WTC11 (cell line): Measurements from ENCODE around the gene SLC2A9. TPM values are rescaled to one million over a fixed set of nuclear protein-coding genes. Genes with fewer than 3 reads are reported as not detected.

ENCODE experiments used
- ATAC-seq: fragments of 200-7000 bp; cut with Tn5 transposase; 2 replicates; pipeline ENCODE4 v1.10.0; 2021; ENCODE audit warnings: mild to moderate bottlenecking, moderate library complexity
- CTCF ChIA-PET: fragments of 300-600 bp; sonication (Branson Sonifier 250); formaldehyde crosslinking; loops from one replicate; lab custom pipeline; 2021; ENCODE audit warnings: antibody characterized with exemption; lab: Charles Lee
- POLR2A ChIA-PET: fragments of 350-600 bp; sonication (Branson Sonifier 250); formaldehyde crosslinking; loops from one replicate; lab custom pipeline; 2021; ENCODE audit warnings: antibody characterized with exemption; lab: Charles Lee
- DNase-seq: peaks from one replicate; pipeline ENCODE4 v3.0.0; 2021; ENCODE audit warnings: low spot score
- H3K27ac Mint-ChIP-seq: 2 replicates; pipeline ENCODE4 v1.8.0; 2021; ENCODE audit warnings: mixed read lengths
- H3K27me3 Mint-ChIP-seq: 2 replicates; pipeline ENCODE4 v1.8.0; 2021; ENCODE audit warnings: low read depth, mild to moderate bottlenecking, moderate library complexity, mixed read lengths
- H3K36me3 Mint-ChIP-seq: 2 replicates; pipeline ENCODE4 v1.8.0; 2021; ENCODE audit warnings: mixed read lengths
- H3K4me1 Mint-ChIP-seq: 2 replicates; pipeline ENCODE4 v1.8.0; 2022; ENCODE audit warnings: mixed read lengths
- H3K4me3 Mint-ChIP-seq: 2 replicates; pipeline ENCODE4 v1.8.0; 2021; ENCODE audit warnings: mild to moderate bottlenecking, moderate library complexity, mixed read lengths
- H3K9me3 Mint-ChIP-seq: 2 replicates; pipeline ENCODE4 v1.8.0; 2021; ENCODE audit warnings: mixed read lengths
- AFF4 ChIP-seq: sonication (generic); formaldehyde crosslinking; IDR thresholded peaks from 2 replicates; pipeline ENCODE4 v1.8.1; 2023; ENCODE audit warnings: mild to moderate bottlenecking, missing genetic modification reagents, borderline replicate concordance
- ATF1 ChIP-seq: sonication (generic); formaldehyde crosslinking; IDR thresholded peaks from 2 replicates; pipeline ENCODE4 v1.8.1; 2023; ENCODE audit warnings: mild to moderate bottlenecking, moderate library complexity, missing genetic modification reagents
- GTF2I ChIP-seq: fragments of 250-450 bp; sonication (Bioruptor Pico); conservative IDR thresholded peaks from 2 replicates; pipeline ENCODE4 v1.4.0; 2021; ENCODE audit warnings: mild to moderate bottlenecking
- MLX ChIP-seq: sonication (generic); formaldehyde crosslinking; IDR thresholded peaks from 2 replicates; pipeline ENCODE4 v1.8.1; 2023; ENCODE audit warnings: mild to moderate bottlenecking, missing genetic modification reagents, moderate library complexity
- NFATC4 ChIP-seq: fragments of 250-450 bp; sonication (Bioruptor Pico); IDR thresholded peaks from 2 replicates; pipeline ENCODE4 v1.9.0; 2021; ENCODE audit warnings: mild to moderate bottlenecking
- NR1H2 ChIP-seq: sonication (generic); formaldehyde crosslinking; IDR thresholded peaks from 2 replicates; pipeline ENCODE4 v1.9.0; 2021; ENCODE audit warnings: mild to moderate bottlenecking, moderate library complexity, missing genetic modification reagents
- PRDM15 ChIP-seq: sonication (generic); formaldehyde crosslinking; IDR thresholded peaks from 2 replicates; pipeline ENCODE4 v1.8.0; 2022; ENCODE audit warnings: missing genetic modification reagents
- TEAD1 ChIP-seq: sonication (generic); formaldehyde crosslinking; IDR thresholded peaks from 2 replicates; pipeline ENCODE4 v1.8.0; 2022; ENCODE audit warnings: mild to moderate bottlenecking, missing genetic modification reagents
- ZNF281 ChIP-seq: sonication (generic); formaldehyde crosslinking; IDR thresholded peaks from 2 replicates; pipeline ENCODE4 v1.8.0; 2023; ENCODE audit warnings: mild to moderate bottlenecking, missing genetic modification reagents
- ZNF423 ChIP-seq: fragments of 250-450 bp; sonication (Bioruptor Pico); IDR thresholded peaks from 2 replicates; pipeline ENCODE4 v2.1.2; 2022; ENCODE audit warnings: mild to moderate bottlenecking, moderate library complexity
- ZNF532 ChIP-seq: fragments of 250-450 bp; sonication (Bioruptor Pico); IDR thresholded peaks from 2 replicates; pipeline ENCODE4 v1.9.0; 2021; ENCODE audit warnings: mild to moderate bottlenecking, borderline replicate concordance
- total RNA-seq: library from RNA; stranded (reverse); gene quantifications from 3 replicates; pipeline ENCODE4 v1.2.3, GENCODE V29; 2021

The SLC2A9 gene
- total RNA-seq, 1 experiment from 2014 or later, result not detected

- H3K9me3 Mint-ChIP-seq, result no peaks in the 10 kb centered on the region
- TF ChIP-seq AFF4 (CRISPR knock-in tag) (no peak), PRDM15 (CRISPR knock-in tag) (peak; percentile 19; the same call in 1 of the 2 replicates), ZNF423 (peak; percentile 65), TEAD1 (0 out of 2 replicates have a peak, but pooled peaks have one; percentile 24), MLX (no peak)
- ATAC-seq (peak; percentile 99), DNase-seq (peak; percentile 48)
- H3K4me3 Mint-ChIP-seq, result no peak overlapping the region
- H3K36me3 Mint-ChIP-seq, result no peaks in the 10 kb centered on the region
- no peaks in the 10 kb centered on the region for H3K27me3 Mint-ChIP-seq
- ChIA-PET CTCF (interaction anchor here (0.7 to 2.3 kb wide), 14 partner anchors 8 to 372 kb away, joined by 3 to 16 read pairs (median 4); no protein-coding TSS in a partner anchor), POLR2A (no interaction called here)
- peaks cover 12% of the 10 kb centered on the region for H3K4me1 Mint-ChIP-seq
- H3K27ac Mint-ChIP-seq, result no peak overlapping the region
Observed at GRCh38 chr4:10063544-10064300, 42.4 kb upstream of the SLC2A9 start.

GRCh38 chr4:10061650-10062415 lies 40.5 kb upstream of the SLC2A9 start:
- Mint-ChIP-seq H3K36me3 (no peaks in the 10 kb centered on the region), H3K4me3 (no peak overlapping the region), H3K4me1 (peaks cover 12% of the 10 kb centered on the region), H3K27ac (no peak overlapping the region), H3K9me3 (no peaks in the 10 kb centered on the region), H3K27me3 (no peaks in the 10 kb centered on the region)
- TF ChIP-seq ZNF281 (CRISPR knock-in tag), result no peak
- ATAC-seq (no peak), DNase-seq (no peak)
- ChIA-PET POLR2A (no interaction called here), CTCF (interaction anchor here (1.0 to 2.3 kb wide), 3 partner anchors 26 to 48 kb away, joined by 3 to 16 read pairs (median 5); no protein-coding TSS in a partner anchor)

- ATAC-seq (no peak), DNase-seq (no peak)
- H3K36me3 Mint-ChIP-seq, result no peaks in the 10 kb centered on the region
- H3K4me1 Mint-ChIP-seq, result peaks cover 5% of the 10 kb centered on the region
- H3K27ac Mint-ChIP-seq, result no peak overlapping the region
- no peak overlapping the region for H3K4me3 Mint-ChIP-seq
- CTCF ChIA-PET, result no interaction called here
- POLR2A ChIA-PET, result no interaction called here
- H3K9me3 Mint-ChIP-seq, result no peaks in the 10 kb centered on the region
- no peaks in the 10 kb centered on the region; the same call in 1 of the 2 replicates for H3K27me3 Mint-ChIP-seq
- TF ChIP-seq ATF1 (CRISPR knock-in tag) (no peak), NFATC4 (no peak), NR1H2 (CRISPR knock-in tag) (no peak), ZNF532 (CRISPR knock-in tag) (no peak), GTF2I (no peak)
Observed at GRCh38 chr4:10058371-10058770, 37.1 kb upstream of the SLC2A9 start.
